ENCODE data around the gene MYEF2. TPM values are rescaled to one million over a fixed set of nuclear protein-coding genes. Genes with fewer than 3 reads are reported as not detected.

The MYEF2 gene
- total and polyA plus RNA-seq, 3 donors from 2014 or later = 69.3 to 93.8 (median 69.9) TPM

GRCh38 chr15:48090115-48090514 is 88.0 kb downstream of the MYEF2 start:
- no peaks in the 10 kb centered on the region for H3K4me1 ChIP-seq
- H3K27ac ChIP-seq = no peak overlapping the region
- H3K4me3 ChIP-seq = no peak overlapping the region
- no peak for TF ChIP-seq CTCF (IDR thresholded peaks at IDR 0.05)
- no peak for TF ChIP-seq POLR2A (IDR thresholded peaks at IDR 0.05)
- no peak for DNase-seq
- 76 to 89% methylated on average over 2 of the region's 2 CpGs for WGBS, 2 donors
- intact Hi-C loops (cut with DNase I; ENCODE audit: low total_unique reads) = no loop called here
- H3K9me3 ChIP-seq = no peaks in the 10 kb centered on the region
- H3K27me3 ChIP-seq = no peaks in the 10 kb centered on the region
- no peaks in the 10 kb centered on the region for H3K36me3 ChIP-seq (ENCODE audit: low read depth, missing control alignments)

- TF ChIP-seq POLR2A (IDR thresholded peaks at IDR 0.05) (no peak), CTCF (IDR thresholded peaks at IDR 0.05) (no peak)
- intact Hi-C loops (cut with DNase I; ENCODE audit: low total_unique reads) = no loop called here
- Histone ChIP-seq H3K36me3 (ENCODE audit: low read depth, missing control alignments) (no peaks in the 10 kb centered on the region), H3K4me3 (no peak overlapping the region), H3K27ac (no peak overlapping the region), H3K27me3 (no peaks in the 10 kb centered on the region), H3K4me1 (no peaks in the 10 kb centered on the region), H3K9me3 (no peaks in the 10 kb centered on the region)
- WGBS, 2 donors = 76 to 80% methylated on average over 6 of the region's 6 CpGs
- no peak for DNase-seq
Observed at GRCh38 chr15:48089702-48090101, 88.4 kb downstream of the MYEF2 start.

- no peak for TF ChIP-seq POLR2A (IDR thresholded peaks at IDR 0.05)
- no peak for TF ChIP-seq CTCF (IDR thresholded peaks at IDR 0.05)
- Histone ChIP-seq H3K4me3 (no peak overlapping the region), H3K27me3 (no peaks in the 10 kb centered on the region), H3K36me3 (ENCODE audit: low read depth, missing control alignments) (no peaks in the 10 kb centered on the region), H3K9me3 (no peaks in the 10 kb centered on the region), H3K4me1 (no peaks in the 10 kb centered on the region), H3K27ac (no peak overlapping the region)
- 88 to 90% methylated on average over 3 of the region's 3 CpGs for WGBS, 2 donors
- intact Hi-C loops (cut with DNase I; ENCODE audit: low total_unique reads) = no loop called here
- no peak for DNase-seq
Observed at GRCh38 chr15:48087844-48088243, 90.3 kb downstream of the MYEF2 start.

- TF ChIP-seq POLR2A (IDR thresholded peaks at IDR 0.05) (no peak), CTCF (IDR thresholded peaks at IDR 0.05) (no peak)
- Histone ChIP-seq H3K4me3 (no peak overlapping the region), H3K4me1 (no peaks in the 10 kb centered on the region), H3K9me3 (no peaks in the 10 kb centered on the region), H3K36me3 (ENCODE audit: low read depth, missing control alignments) (no peaks in the 10 kb centered on the region), H3K27ac (no peak overlapping the region), H3K27me3 (no peaks in the 10 kb centered on the region)
- no peak for DNase-seq
- intact Hi-C loops (cut with DNase I; ENCODE audit: low total_unique reads) = no loop called here
- 38 to 46% methylated on average over 5 of the region's 5 CpGs for WGBS, 2 donors
Observed at GRCh38 chr15:48086576-48086975, 91.5 kb downstream of the MYEF2 start.

- intact Hi-C loops (cut with DNase I; ENCODE audit: low total_unique reads) = no loop called here
- Histone ChIP-seq H3K4me3 (no peak overlapping the region), H3K36me3 (ENCODE audit: low read depth, missing control alignments) (no peaks in the 10 kb centered on the region), H3K27me3 (no peaks in the 10 kb centered on the region), H3K27ac (no peak overlapping the region), H3K4me1 (no peaks in the 10 kb centered on the region), H3K9me3 (no peaks in the 10 kb centered on the region)
- TF ChIP-seq CTCF (IDR thresholded peaks at IDR 0.05) (no peak), POLR2A (IDR thresholded peaks at IDR 0.05) (no peak)
- DNase-seq = no peak
- 58 to 67% methylated on average over 5 of the region's 5 CpGs for WGBS, 2 donors
Observed at GRCh38 chr15:48086133-48086532, 92.0 kb downstream of the MYEF2 start.

All from testis (tissue), 3 donors.